GM12865 (cell line): ENCODE data around the gene DEDD.

ENCODE experiments used
- DNase-seq: peaks from one replicate; pipeline ENCODE4 v3.0.0; 2010; ENCODE audit warnings: low read depth
- H3K4me3 ChIP-seq: 2 replicates; pipeline ENCODE4 v1.5.1; 2011; ENCODE audit warnings: mild to moderate bottlenecking, low read depth, low read length, control low read depth
- CTCF ChIP-seq: IDR thresholded peaks from 2 replicates; pipeline ENCODE4 v1.5.1; 2011; ENCODE audit warnings: low read length, control low read depth, low read depth, inconsistent platforms; ENCODE audit not compliant: insufficient read depth; ENCODE audit errors: missing control alignments

The DEDD gene

GRCh38 chr1:161076410-161076809 is 56.1 kb downstream of the DEDD start:
- H3K4me3 ChIP-seq: no peak overlapping the region
- no peak for TF ChIP-seq CTCF
- DNase-seq: no peak

GRCh38 chr1:161074676-161075368 is 57.6 kb downstream of the DEDD start:
- DNase-seq: no peak
- no peak overlapping the region for H3K4me3 ChIP-seq
- TF ChIP-seq CTCF: no peak

GRCh38 chr1:161073474-161074121 is 58.9 kb downstream of the DEDD start:
- no peak for TF ChIP-seq CTCF
- H3K4me3 ChIP-seq: no peak overlapping the region
- no peak for DNase-seq

- TF ChIP-seq CTCF: no peak
- H3K4me3 ChIP-seq: no peak overlapping the region
- no peak for DNase-seq
These were observed 59.6 kb downstream of the DEDD start for GRCh38 chr1:161072751-161073449.

GRCh38 chr1:161071886-161072371 is 60.5 kb downstream of the DEDD start:
- peak; percentile 79 for DNase-seq
- H3K4me3 ChIP-seq: no peak overlapping the region
- TF ChIP-seq CTCF: peak; percentile 77
